Prostate gland (tissue), 2 donors: ENCODE measurements around the gene CABP4. TPM values are rescaled to one million over a fixed set of nuclear protein-coding genes. Genes with fewer than 3 reads are reported as not detected.

Source experiments
- DNase-seq: peaks from one replicate; pipeline ENCODE4 v3.0.0-alpha.2; 2019; ENCODE audit warnings: low spot score
- H3K27ac ChIP-seq, 2 donors: fragments of 200-600 bp; sonication (generic); 2 replicates each; pipeline ENCODE4 v1.5.1; 2017 to 2019
- H3K27me3 ChIP-seq: fragments of 200-600 bp; sonication (generic); replicated peaks from 2 replicates; pipeline ENCODE4 v1.5.1; 2019; ENCODE audit not compliant: insufficient read depth
- H3K36me3 ChIP-seq, 2 donors: fragments of 200-600 bp; sonication (generic); 1 replicate in 1 of 2; 2 replicates in 1 of 2; pipeline versions ENCODE4 v1.5.1 to v1.8.1; 2017 to 2019
- H3K4me1 ChIP-seq: fragments of 200-600 bp; sonication (generic); replicated peaks from 2 replicates; pipeline ENCODE4 v1.5.1; 2019
- H3K4me3 ChIP-seq, 2 donors: fragments of 200-600 bp; sonication (generic); 2 replicates each; pipeline ENCODE4 v1.5.1; 2017 to 2019
- H3K9me3 ChIP-seq: fragments of 200-600 bp; sonication (generic); 2 replicates; pipeline ENCODE4 v1.5.1; 2017
- POLR2A ChIP-seq: fragments of 450-650 bp; IDR thresholded peaks from one replicate; pipeline ENCODE4 v1.6.1; 2016; ENCODE audit warnings: antibody characterized with exemption, mild to moderate bottlenecking
- POLR2AphosphoS5 ChIP-seq: sonication (generic); formaldehyde crosslinking; IDR thresholded peaks from one replicate; pipeline ENCODE4 v1.6.1; 2017; ENCODE audit warnings: antibody characterized with exemption
- WGBS: methylation state at CpG from one replicate; pipeline ENCODE4 v1.1.5; 2018; 5-methylcytosine and 5-hydroxymethylcytosine counted together
- intact Hi-C: fragments of 100-400 bp; cut with DNase I; formaldehyde crosslinking; loops from one replicate; pipeline ENCODE4 v1.14.2; 2022
- total RNA-seq, 2 donors: library from RNA; depleted of rRNA; stranded (reverse); fragments of >200 nt; gene quantifications; one replicate each; pipeline ENCODE4 v1.1.0, GENCODE V29; 2016
- TF ChIP-seq, protein P1 (sequence below), 4 experiments: fragments of 200-600 bp in 2 of 4; fragments of 450-650 bp in 2 of 4; sonication (generic) in 2 of 4; IDR thresholded peaks; 1 replicate in 3 of 4; 2 replicates in 1 of 4; pipeline ENCODE4 v1.5.1; 2016 to 2019; ENCODE audit warnings: antibody characterized with exemption in 4 of 4, mild to moderate bottlenecking in 2 of 4, moderate library complexity in 2 of 4

The CABP4 gene
- total RNA-seq, 2 donors from 2014 or later, result 4.3 to 6.1 TPM

DNA sequence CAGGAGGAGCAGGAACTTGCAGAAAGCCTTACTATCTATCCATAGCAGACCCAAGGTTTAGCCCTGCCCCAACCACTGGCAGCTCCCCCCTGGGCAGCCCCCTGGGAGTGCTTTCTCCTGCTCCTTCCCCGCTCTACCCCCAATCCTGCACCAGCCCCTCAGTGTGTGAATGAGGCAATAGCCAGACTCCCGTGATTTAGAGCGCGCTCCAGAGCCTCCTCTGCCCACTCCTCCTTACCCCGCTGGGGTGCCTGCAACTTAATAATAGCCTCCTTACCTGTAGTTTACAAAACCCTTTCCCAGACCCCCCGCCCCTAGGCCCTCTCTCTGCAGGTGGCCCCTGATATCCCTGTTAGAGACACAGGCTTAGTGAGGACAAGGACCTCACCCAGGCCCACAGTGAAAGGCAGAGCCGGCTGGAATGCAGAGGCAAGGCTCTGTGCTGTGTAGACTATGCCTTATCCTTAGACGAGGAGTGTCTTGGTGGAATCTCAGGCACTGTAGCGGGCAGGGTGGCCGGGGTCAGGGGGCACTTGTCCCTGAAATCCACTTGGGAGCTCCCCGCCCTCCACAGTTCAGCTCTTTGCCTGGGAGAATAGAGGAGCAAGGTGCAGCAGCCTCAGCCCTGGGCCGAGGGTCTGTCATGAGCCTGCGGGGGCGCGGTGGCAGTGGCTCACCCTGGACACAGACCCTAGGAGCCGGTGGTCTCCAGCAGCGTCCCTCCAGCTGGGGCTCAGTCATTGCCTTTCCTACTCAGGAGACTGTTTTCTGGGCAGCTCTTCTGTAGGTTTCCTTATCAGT, 44.0 kb upstream of the CABP4 start:
- Histone ChIP-seq H3K27me3 (no peaks in the 10 kb centered on the region), H3K36me3 (no peaks in the 10 kb centered on the region), H3K27ac (no peak overlapping the region), H3K9me3 (no peaks in the 10 kb centered on the region), H3K4me1 (no peaks in the 10 kb centered on the region), H3K4me3 (no peak overlapping the region)
- no peak for DNase-seq
- TF ChIP-seq, protein P1, sequence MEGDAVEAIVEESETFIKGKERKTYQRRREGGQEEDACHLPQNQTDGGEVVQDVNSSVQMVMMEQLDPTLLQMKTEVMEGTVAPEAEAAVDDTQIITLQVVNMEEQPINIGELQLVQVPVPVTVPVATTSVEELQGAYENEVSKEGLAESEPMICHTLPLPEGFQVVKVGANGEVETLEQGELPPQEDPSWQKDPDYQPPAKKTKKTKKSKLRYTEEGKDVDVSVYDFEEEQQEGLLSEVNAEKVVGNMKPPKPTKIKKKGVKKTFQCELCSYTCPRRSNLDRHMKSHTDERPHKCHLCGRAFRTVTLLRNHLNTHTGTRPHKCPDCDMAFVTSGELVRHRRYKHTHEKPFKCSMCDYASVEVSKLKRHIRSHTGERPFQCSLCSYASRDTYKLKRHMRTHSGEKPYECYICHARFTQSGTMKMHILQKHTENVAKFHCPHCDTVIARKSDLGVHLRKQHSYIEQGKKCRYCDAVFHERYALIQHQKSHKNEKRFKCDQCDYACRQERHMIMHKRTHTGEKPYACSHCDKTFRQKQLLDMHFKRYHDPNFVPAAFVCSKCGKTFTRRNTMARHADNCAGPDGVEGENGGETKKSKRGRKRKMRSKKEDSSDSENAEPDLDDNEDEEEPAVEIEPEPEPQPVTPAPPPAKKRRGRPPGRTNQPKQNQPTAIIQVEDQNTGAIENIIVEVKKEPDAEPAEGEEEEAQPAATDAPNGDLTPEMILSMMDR (IDR thresholded peaks at IDR 0.05), result no peak
- no peak for TF ChIP-seq POLR2AphosphoS5
- no peak for TF ChIP-seq POLR2A
- WGBS, result 79% methylated on average over 17 of the region's 17 CpGs
- intact Hi-C loops, result no loop called here

DNA sequence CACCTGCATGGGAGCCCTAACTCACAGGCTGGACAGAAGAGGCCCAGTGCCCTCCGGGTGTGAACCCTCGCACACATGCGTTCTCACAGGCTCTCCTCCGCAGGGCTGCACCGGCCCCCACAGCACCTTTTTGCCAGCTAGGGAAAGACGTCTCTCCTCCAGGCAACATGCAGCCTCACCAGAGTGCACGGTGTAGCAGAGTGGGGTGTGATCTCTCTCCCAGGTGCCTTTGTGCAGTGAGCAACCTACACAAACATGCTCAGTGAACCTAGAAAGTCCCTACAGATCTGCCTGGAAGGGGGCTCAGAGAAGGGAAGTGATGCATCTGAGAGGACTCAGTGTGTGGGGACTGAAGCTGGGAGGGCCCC, 43.4 kb upstream of the CABP4 start:
- Histone ChIP-seq H3K36me3 (no peaks in the 10 kb centered on the region), H3K27ac (no peak overlapping the region), H3K4me1 (peaks cover 4% of the 10 kb centered on the region), H3K4me3 (no peak overlapping the region), H3K9me3 (no peaks in the 10 kb centered on the region), H3K27me3 (no peaks in the 10 kb centered on the region)
- 55% methylated on average over 7 of the region's 7 CpGs for WGBS
- TF ChIP-seq POLR2AphosphoS5 (no peak), POLR2A (no peak)
- TF ChIP-seq, protein P1 (IDR thresholded peaks at IDR 0.05), result no peak
- no peak for DNase-seq
- intact Hi-C loops, result no loop called here

DNA sequence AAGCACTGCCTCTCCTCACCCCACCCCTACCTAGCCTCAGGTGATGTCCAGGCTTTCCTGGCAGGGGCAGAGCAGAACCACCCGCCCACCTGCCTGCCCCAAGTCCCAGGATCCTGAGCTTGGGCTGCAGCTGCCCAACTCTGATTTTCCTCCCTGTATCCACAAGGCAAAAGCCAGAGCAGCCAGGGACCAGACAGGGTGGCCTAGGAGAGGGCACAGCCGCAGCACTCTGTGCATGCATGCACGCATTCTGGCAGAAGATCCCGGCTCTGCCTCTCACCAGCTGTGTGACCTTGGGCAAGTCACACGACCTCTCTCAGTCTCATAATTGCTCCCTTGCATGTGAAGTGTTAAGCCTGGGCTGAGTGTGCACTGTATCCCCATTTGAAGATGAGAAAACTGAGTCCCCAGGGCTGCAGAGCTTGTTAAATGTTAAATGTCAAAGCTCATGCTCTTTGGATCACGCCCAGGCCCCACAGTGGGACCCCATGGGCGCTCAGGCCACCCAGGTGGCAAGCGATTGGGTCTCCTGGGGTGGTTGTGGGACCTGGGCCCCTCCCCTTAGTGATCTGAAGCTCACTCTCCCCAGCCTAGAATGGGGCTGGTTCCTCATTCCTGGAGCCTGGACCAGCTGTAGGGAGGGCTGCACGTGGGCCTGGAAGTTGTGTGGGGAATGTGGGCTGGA, 42.5 kb upstream of the CABP4 start:
- no peak overlapping the region for H3K4me3 ChIP-seq
- H3K9me3 ChIP-seq, result no peaks in the 10 kb centered on the region
- intact Hi-C loops, result no loop called here
- 70% methylated on average over 9 of the region's 9 CpGs for WGBS
- H3K36me3 ChIP-seq, result no peaks in the 10 kb centered on the region
- H3K4me1 ChIP-seq, result peaks cover 4% of the 10 kb centered on the region
- H3K27me3 ChIP-seq, result no peaks in the 10 kb centered on the region
- TF ChIP-seq POLR2A (no peak), POLR2AphosphoS5 (no peak)
- TF ChIP-seq, protein P1 (IDR thresholded peaks at IDR 0.05), result no peak
- H3K27ac ChIP-seq, result no peak overlapping the region
- DNase-seq, result no peak

- Histone ChIP-seq H3K36me3 (no peaks in the 10 kb centered on the region), H3K4me1 (peaks cover 4% of the 10 kb centered on the region), H3K4me3 (no peak overlapping the region), H3K27me3 (no peaks in the 10 kb centered on the region), H3K9me3 (no peaks in the 10 kb centered on the region), H3K27ac (no peak overlapping the region)
- 80% methylated on average over 2 of the region's 2 CpGs for WGBS
- DNase-seq, result no peak
- intact Hi-C loops, result no loop called here
- TF ChIP-seq, protein P1 (IDR thresholded peaks at IDR 0.05), result no peak
- TF ChIP-seq POLR2A (no peak), POLR2AphosphoS5 (no peak)
Measured at GRCh38 chr11:67413266-67413849, 41.8 kb upstream of the CABP4 start.
